Measurements from ENCODE around the gene DEDD.

DEDD gene

GRCh38 chr1:161132410-161133219 is at the start of gene DEDD:
Gene DEDD, minus strand, starts transcription at chr1:161132667. Its CDS starts 8,205 bp downstream, at chr1:161124462.
- DNase-seq (ENCODE audit: low read depth) = peak; percentile 81

DNA sequence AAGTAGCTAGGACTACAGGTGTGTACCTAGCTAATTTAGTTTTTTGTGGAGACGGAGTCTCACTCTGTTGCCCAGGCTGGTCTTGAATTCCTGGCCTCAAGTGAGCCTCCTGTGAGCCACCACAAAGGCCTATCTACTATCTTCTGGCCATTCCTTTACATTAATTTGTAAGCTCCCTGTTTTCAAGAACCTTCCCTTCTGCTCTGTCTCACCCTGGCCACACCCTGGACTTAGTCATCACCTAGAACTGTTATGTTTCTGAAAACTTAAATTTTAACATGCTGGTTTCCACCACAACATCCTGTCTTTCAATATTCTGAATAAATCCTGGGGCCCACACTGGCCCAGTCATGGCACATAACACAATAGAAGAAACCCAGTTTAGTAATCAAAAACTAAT is 49.7 kb upstream of the DEDD start:
- DNase-seq (ENCODE audit: low read depth) = peak; percentile 41

GRCh38 chr1:161180639-161181038 is 48.2 kb upstream of the DEDD start:
- no peak for DNase-seq (ENCODE audit: low read depth)

DNA sequence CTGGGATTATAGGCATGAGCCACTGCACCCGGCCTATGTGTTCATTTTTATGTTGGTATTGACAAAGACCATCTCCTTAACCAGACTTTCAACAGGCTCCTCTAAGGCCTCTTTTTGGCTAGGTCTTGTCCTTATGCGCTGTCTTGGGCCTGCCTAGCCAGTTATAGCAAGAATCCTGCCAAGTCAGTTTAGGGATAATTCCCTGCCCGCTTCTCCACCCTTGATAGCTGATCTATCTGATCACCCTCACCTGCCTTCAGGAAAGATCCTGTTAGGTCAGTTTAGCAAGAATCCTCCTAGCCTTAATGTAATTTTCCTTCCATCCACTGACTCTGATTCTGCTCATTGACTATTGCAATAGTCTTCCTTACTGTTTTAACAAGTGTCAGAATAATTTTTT is 47.2 kb upstream of the DEDD start:
- no peak for DNase-seq (ENCODE audit: low read depth)

DNA sequence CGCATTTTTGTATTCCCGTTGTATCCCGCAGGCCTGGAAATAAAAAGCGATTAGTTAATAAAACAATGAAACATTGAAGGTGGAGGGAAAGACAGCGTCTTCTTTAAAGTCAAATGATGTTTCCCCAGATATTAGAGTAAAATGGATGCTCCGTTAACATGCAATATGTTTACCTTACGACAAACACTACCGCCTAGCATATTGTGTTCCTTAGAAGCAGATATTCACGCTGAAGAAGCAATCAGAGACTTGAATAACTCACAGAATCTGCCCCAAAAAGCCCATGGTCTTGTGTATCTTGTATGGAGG is 45.4 kb upstream of the DEDD start:
- no peak for DNase-seq (ENCODE audit: low read depth)

GRCh38 chr1:161177112-161177935 is 44.9 kb upstream of the DEDD start, which contains the start of gene B4GALT3:
Gene B4GALT3, minus strand, starts transcription at chr1:161177507. Its CDS starts 1,447 bp downstream, at chr1:161176060.
- DNase-seq (ENCODE audit: low read depth) = peak; percentile 94

- no peak for DNase-seq (ENCODE audit: low read depth)
Measured at GRCh38 chr1:161176468-161177111, 44.1 kb upstream of the DEDD start.

- no peak for DNase-seq (ENCODE audit: low read depth)
Measured at GRCh38 chr1:161175771-161176453, 43.4 kb upstream of the DEDD start.

DNA sequence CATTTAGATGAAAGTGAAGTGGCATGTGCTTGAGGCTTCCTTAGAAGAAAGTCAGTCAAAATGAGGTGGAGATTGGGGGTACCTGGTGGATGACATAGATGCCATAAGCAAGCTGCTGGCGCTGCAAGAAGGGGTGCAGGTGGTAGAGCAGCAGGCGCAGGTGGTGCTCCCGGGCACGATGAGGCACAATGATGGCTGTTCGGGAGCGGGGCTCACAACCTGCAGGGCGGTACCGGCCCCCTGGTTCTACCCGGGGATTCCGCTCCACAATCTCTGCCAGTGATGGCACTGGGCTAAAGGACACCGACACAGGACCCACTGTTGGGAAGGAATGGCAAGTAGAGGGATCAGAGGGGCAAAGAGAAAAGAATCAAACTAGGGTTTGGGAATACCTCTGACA is 42.4 kb upstream of the DEDD start:
- DNase-seq (ENCODE audit: low read depth) = no peak

- DNase-seq (ENCODE audit: low read depth) = no peak
Measured at GRCh38 chr1:161173711-161174110, 41.2 kb upstream of the DEDD start.

DNA sequence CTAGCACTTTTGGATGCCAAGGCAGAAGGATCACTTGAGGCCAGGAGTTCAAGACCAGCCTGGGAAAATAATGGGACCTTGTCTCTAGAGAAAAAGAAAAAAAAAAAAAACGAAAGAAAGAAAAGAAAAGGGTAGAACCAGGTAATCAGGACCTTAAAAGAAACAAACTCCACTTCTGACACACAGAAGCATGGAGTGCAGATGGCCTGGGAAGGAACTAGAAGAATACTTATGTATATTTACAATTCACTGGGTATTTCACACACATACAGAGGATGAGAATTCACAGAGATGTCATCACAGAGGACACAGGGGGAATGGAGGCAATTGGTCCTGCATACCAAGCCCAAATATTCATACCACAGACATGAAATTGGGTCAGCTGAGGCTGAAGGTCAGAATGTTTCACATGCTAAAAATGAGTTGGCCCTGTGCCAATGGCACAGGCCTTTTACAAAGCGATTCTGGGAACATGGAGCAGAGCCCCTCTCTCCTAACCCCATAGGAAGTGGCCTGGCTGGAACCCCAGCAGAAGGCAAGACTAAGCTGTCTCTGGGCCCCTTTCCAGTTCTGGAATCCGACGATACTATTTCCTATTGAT is 40.4 kb upstream of the DEDD start:
- no peak for DNase-seq (ENCODE audit: low read depth)

DNA sequence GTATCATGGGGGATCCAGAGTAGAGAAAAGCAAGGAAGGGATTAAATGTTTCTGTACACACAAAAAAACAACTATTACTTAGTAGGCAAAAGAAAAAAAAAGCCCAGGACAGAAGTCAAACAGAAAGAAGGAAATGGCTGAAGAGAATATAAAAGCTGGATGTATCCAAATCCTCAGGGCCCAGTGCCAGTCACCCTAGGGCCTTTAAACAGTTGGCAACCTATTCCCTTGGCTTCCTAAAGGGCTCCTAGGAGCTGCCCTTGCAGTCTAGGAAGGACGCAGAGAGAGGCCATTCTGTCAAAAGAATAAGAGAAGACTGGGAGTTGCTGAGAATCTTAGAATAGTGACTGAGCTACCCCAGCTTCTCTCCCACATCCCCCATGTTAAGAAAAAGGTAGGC is 39.9 kb upstream of the DEDD start:
- no peak for DNase-seq (ENCODE audit: low read depth)

GRCh38 chr1:161171696-161172095 is 39.2 kb upstream of the DEDD start:
- no peak for DNase-seq (ENCODE audit: low read depth)

DNA sequence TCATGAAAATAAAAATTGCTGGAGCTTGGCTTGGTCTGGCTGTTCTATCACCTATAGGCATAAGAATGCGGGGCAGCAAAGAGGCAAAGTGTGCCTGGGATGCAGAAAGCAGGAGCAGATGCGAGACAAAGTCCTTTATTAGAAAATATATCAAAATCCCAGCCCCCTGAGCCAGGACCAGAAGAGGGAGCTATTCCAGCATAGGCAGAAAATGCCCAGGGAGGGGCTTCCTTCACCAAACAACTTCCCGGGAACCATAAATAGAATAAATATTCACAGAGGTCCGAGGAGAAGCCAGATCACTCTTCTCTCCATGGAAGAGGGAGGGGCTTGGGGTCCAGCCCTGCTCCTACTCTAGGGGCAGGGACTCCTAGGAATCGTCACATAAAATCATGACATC is 38.7 kb upstream of the DEDD start:
- no peak for DNase-seq (ENCODE audit: low read depth)

GRCh38 chr1:161168906-161169305 is 36.4 kb upstream of the DEDD start:
- no peak for DNase-seq (ENCODE audit: low read depth)

- DNase-seq (ENCODE audit: low read depth) = no peak
Measured at GRCh38 chr1:161166669-161167548, 34.4 kb upstream of the DEDD start.

GRCh38 chr1:161165742-161166668 is 33.5 kb upstream of the DEDD start, which contains the start of gene PPOX:
Gene PPOX, plus strand, starts transcription at chr1:161166426. Its CDS starts 422 bp downstream, at chr1:161166848.
- DNase-seq (ENCODE audit: low read depth) = peak; percentile 85

DNA sequence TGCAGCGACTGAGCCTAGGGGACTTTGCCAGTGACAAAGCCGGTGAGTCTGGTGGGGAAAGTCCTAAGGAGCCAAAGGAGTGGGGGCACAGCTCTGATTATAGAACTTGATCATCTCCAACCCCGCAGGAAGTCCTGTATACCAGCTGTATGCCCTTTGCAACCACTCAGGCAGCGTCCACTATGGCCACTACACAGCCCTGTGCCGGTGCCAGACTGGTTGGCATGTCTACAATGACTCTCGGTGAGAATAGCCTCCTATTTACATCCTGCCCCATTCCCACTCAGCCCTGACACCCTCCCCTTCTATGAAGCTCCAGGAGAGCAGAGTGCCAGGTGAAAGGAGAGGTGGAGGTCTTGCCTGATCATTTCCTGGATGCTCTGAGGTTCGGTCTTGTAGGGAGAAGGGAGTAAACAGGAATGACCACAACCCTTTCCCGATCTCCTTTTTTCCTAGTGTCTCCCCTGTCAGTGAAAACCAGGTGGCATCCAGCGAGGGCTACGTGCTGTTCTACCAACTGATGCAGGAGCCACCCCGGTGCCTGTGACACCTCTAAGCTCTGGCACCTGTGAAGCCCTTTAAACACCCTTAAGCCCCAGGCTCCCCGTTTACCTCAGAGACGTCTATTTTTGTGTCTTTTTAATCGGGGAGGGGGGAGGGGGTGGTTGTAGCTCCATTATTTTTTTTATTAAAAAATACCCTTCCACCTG is 32.6 kb upstream of the DEDD start:
- no peak for DNase-seq (ENCODE audit: low read depth)

GRCh38 chr1:161163793-161164192 is 31.3 kb upstream of the DEDD start:
- no peak for DNase-seq (ENCODE audit: low read depth)

Data from stimulated activated CD8-positive, alpha-beta memory T cell treated with anti-CD3 and anti-CD28 coated beads, Interleukin-4, amount 100 ng/mL, for 24 hours (primary cell).